C4-2B (cell line): ENCODE results near the gene TTLL3.

Experiments
- CTCF ChIP-seq: fragments of 450-650 bp; conservative IDR thresholded peaks from 2 replicates; pipeline ENCODE4 v1.5.1; 2017; ENCODE audit warnings: mild to moderate bottlenecking
- ZFX ChIP-seq: fragments of 450-650 bp; IDR thresholded peaks from 2 replicates; pipeline ENCODE4 v1.6.1; 2017

GRCh38 chr3:9883706-9884554 is 73.9 kb downstream of the TTLL3 start:
- TF ChIP-seq CTCF, result no peak
- no peak for TF ChIP-seq ZFX
